ENCODE results near the gene PROSER1.
"Not testable (repeated sequence)": the region's sequence is repeated elsewhere in the genome, so short reads cannot be mapped to it uniquely, and the experiment has no call there.

Gene PROSER1

GRCh38 chr13:39037880-39038568 lies at the start of gene PROSER1, which contains the start of gene NHLRC3:
Gene PROSER1 (minus strand): TSS chr13:39038089. CDS start chr13:39037242, 847 bp downstream.
Gene NHLRC3 (plus strand): TSS chr13:39038456. CDS start chr13:39038640, 184 bp downstream.
- peak; percentile 78 for DNase-seq

GRCh38 chr13:39086251-39086945 lies 48.5 kb upstream of the PROSER1 start:
- not testable (repeated sequence) for DNase-seq

GRCh38 chr13:39073983-39074382 lies 36.1 kb upstream of the PROSER1 start:
- DNase-seq: no peak

- no peak for DNase-seq
Measured at GRCh38 chr13:39072842-39073241, 35.0 kb upstream of the PROSER1 start.

- no peak for DNase-seq
Measured at GRCh38 chr13:39062004-39062403, 24.1 kb upstream of the PROSER1 start.

GRCh38 chr13:39058040-39058439 lies 20.2 kb upstream of the PROSER1 start:
- no peak for DNase-seq

GRCh38 chr13:39056018-39056417 lies 18.1 kb upstream of the PROSER1 start:
- DNase-seq: no peak

- DNase-seq: no peak
Measured at GRCh38 chr13:39054112-39054511, 16.2 kb upstream of the PROSER1 start.

- DNase-seq: no peak
Measured at GRCh38 chr13:39052944-39053343, 15.1 kb upstream of the PROSER1 start.

GRCh38 chr13:39051157-39051556 lies 13.3 kb upstream of the PROSER1 start:
- no peak for DNase-seq

GRCh38 chr13:39049274-39049673 lies 11.4 kb upstream of the PROSER1 start:
- no peak for DNase-seq

GRCh38 chr13:39048806-39049205 lies 10.9 kb upstream of the PROSER1 start:
- DNase-seq: no peak

GRCh38 chr13:39047560-39047959 lies 9.7 kb upstream of the PROSER1 start:
- no peak for DNase-seq

GRCh38 chr13:39044536-39044935 lies 6.6 kb upstream of the PROSER1 start:
- no peak for DNase-seq

- DNase-seq: no peak
Measured at GRCh38 chr13:39040206-39040605, 2.3 kb upstream of the PROSER1 start.

GRCh38 chr13:39039041-39039440 lies 1.2 kb upstream of the PROSER1 start:
- DNase-seq: no peak

- peak; percentile 64 for DNase-seq
Measured at GRCh38 chr13:39038569-39039030, 711 bp upstream of the PROSER1 start.

- DNase-seq: no peak
Measured at GRCh38 chr13:39037410-39037879, 444 bp downstream of the PROSER1 start.

GRCh38 chr13:39036212-39036611 lies 1.7 kb downstream of the PROSER1 start:
- DNase-seq: peak; percentile 29

- DNase-seq: no peak
Measured at GRCh38 chr13:39035799-39036198, 2.1 kb downstream of the PROSER1 start.

- no peak for DNase-seq
Measured at GRCh38 chr13:39035204-39035603, 2.7 kb downstream of the PROSER1 start.

GRCh38 chr13:39034085-39034484 lies 3.8 kb downstream of the PROSER1 start:
- DNase-seq: no peak

- DNase-seq: no peak
Measured at GRCh38 chr13:39032150-39032549, 5.7 kb downstream of the PROSER1 start.

- no peak for DNase-seq
Measured at GRCh38 chr13:39025433-39025839, 12.5 kb downstream of the PROSER1 start.
